ENCODE measurements around the gene ACOT7. TPM values are rescaled to one million over a fixed set of nuclear protein-coding genes. Genes with fewer than 3 reads are reported as not detected.

The ACOT7 gene
- total and polyA plus RNA-seq, 7 donors: 2.3 to 12.4 (median 4.1) TPM

GRCh38 chr1:6409053-6409452, 15.5 kb upstream of the ACOT7 start:
- no peak overlapping the region for H3K27ac ChIP-seq
- no peaks in the 10 kb centered on the region for H3K4me1 ChIP-seq
- TF ChIP-seq, protein P1, sequence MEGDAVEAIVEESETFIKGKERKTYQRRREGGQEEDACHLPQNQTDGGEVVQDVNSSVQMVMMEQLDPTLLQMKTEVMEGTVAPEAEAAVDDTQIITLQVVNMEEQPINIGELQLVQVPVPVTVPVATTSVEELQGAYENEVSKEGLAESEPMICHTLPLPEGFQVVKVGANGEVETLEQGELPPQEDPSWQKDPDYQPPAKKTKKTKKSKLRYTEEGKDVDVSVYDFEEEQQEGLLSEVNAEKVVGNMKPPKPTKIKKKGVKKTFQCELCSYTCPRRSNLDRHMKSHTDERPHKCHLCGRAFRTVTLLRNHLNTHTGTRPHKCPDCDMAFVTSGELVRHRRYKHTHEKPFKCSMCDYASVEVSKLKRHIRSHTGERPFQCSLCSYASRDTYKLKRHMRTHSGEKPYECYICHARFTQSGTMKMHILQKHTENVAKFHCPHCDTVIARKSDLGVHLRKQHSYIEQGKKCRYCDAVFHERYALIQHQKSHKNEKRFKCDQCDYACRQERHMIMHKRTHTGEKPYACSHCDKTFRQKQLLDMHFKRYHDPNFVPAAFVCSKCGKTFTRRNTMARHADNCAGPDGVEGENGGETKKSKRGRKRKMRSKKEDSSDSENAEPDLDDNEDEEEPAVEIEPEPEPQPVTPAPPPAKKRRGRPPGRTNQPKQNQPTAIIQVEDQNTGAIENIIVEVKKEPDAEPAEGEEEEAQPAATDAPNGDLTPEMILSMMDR (IDR thresholded peaks at IDR 0.05): no peak
- H3K36me3 ChIP-seq (ENCODE audit: insufficient read depth in 1 of 2, low read depth in 1 of 2): no peaks in the 10 kb centered on the region
- no peaks in the 10 kb centered on the region for H3K9me3 ChIP-seq
- WGBS, 3 donors: 74 to 78% (median 76%) methylated on average over 4 of the region's 4 CpGs
- H3K27me3 ChIP-seq (ENCODE audit: insufficient read depth in 3 of 3, low read length in 2 of 3): peaks cover 0 to 20% (median 1%) of the 10 kb centered on the region in 3 donors
- no peak for ATAC-seq
- DNase-seq: no peak
- H3K4me3 ChIP-seq: no peak overlapping the region
- intact Hi-C loops (cut with DNase I): loop anchor here in 1 of 2 donors (5.0 kb wide), 2 partner anchors 62 to 162 kb away; no protein-coding TSS in a partner anchor

GRCh38 chr1:6408023-6408422, 14.5 kb upstream of the ACOT7 start:
- H3K27me3 ChIP-seq (ENCODE audit: insufficient read depth in 3 of 3, low read length in 2 of 3): peaks cover 0 to 12% (median 1%) of the 10 kb centered on the region in 3 donors
- intact Hi-C loops (cut with DNase I): loop anchor here in 1 of 2 donors (5.0 kb wide), 2 partner anchors 61 to 161 kb away; no protein-coding TSS in a partner anchor
- H3K36me3 ChIP-seq (ENCODE audit: insufficient read depth in 1 of 2, low read depth in 1 of 2): no peaks in the 10 kb centered on the region
- no peak for ATAC-seq
- H3K4me1 ChIP-seq: no peaks in the 10 kb centered on the region
- no peaks in the 10 kb centered on the region for H3K9me3 ChIP-seq
- WGBS, 3 donors: 81 to 84% (median 84%) methylated on average over 6 of the region's 6 CpGs
- DNase-seq: no peak
- H3K27ac ChIP-seq: no peak overlapping the region
- no peak overlapping the region for H3K4me3 ChIP-seq
- TF ChIP-seq, protein P1 (IDR thresholded peaks at IDR 0.05): no peak

- TF ChIP-seq, protein P1 (IDR thresholded peaks at IDR 0.05): no peak
- H3K9me3 ChIP-seq: no peaks in the 10 kb centered on the region
- no peak for ATAC-seq
- no peak overlapping the region for H3K4me3 ChIP-seq
- DNase-seq: no peak
- H3K4me1 ChIP-seq: no peaks in the 10 kb centered on the region
- H3K27me3 ChIP-seq (ENCODE audit: insufficient read depth in 3 of 3, low read length in 2 of 3): peaks cover 0 to 1% (median 0%) of the 10 kb centered on the region in 3 donors
- no peaks in the 10 kb centered on the region for H3K36me3 ChIP-seq (ENCODE audit: insufficient read depth in 1 of 2, low read depth in 1 of 2)
- intact Hi-C loops (cut with DNase I): no loop called here
- WGBS, 3 donors: 60 to 67% (median 64%) methylated on average over 6 of the region's 6 CpGs
- no peak overlapping the region for H3K27ac ChIP-seq
Measured at GRCh38 chr1:6401673-6402072, 8.1 kb upstream of the ACOT7 start.

- 91 to 96% (median 92%) methylated on average over 3 of the region's 3 CpGs for WGBS, 3 donors
- H3K36me3 ChIP-seq (ENCODE audit: insufficient read depth in 1 of 2, low read depth in 1 of 2): no peaks in the 10 kb centered on the region
- DNase-seq: no peak
- TF ChIP-seq, protein P1 (IDR thresholded peaks at IDR 0.05): no peak
- H3K4me3 ChIP-seq: no peak overlapping the region
- no peak for ATAC-seq
- no peaks in the 10 kb centered on the region for H3K9me3 ChIP-seq
- H3K27me3 ChIP-seq (ENCODE audit: insufficient read depth in 3 of 3, low read length in 2 of 3): no peaks in the 10 kb centered on the region
- intact Hi-C loops (cut with DNase I): no loop called here
- no peak overlapping the region for H3K27ac ChIP-seq
- H3K4me1 ChIP-seq: peaks cover under 1% of the 10 kb centered on the region
Measured at GRCh38 chr1:6399294-6399693, 5.7 kb upstream of the ACOT7 start.

DNA sequence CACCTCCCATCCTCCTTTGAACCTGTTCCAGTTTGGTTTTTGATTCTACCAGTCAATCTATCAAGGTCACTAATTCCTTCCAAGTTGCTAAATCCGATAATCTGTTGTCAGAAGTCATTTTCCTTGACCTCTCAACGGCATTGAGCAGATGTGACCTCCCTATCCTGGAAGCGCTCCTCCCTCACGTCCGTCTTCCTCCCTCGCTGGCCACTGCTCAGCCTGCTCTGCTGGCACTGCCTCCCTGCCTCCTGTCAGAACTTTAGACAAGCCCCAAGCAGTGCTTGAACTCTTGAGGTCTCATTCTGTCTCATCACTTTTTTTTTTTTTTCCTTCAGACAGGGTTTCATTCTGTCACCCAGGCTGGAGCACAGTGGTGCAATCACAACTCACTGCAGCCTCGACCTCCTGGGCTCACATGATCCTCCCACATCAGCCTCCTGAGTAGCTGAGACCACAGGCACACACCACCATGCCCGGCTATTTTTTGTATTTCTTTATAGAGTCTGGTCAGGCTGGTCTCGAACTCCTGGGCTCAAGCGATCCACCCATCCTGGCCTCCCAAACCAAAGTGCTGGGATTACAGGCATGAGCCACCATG, 4.4 kb upstream of the ACOT7 start:
- no peak for ATAC-seq
- H3K4me1 ChIP-seq: peaks cover 3% of the 10 kb centered on the region
- intact Hi-C loops (cut with DNase I): no loop called here
- TF ChIP-seq, protein P1 (IDR thresholded peaks at IDR 0.05): no peak
- H3K4me3 ChIP-seq: no peak overlapping the region
- H3K27me3 ChIP-seq (ENCODE audit: insufficient read depth in 3 of 3, low read length in 2 of 3): no peaks in the 10 kb centered on the region
- no peak for DNase-seq
- 68 to 74% (median 73%) methylated on average over 10 of the region's 10 CpGs for whole genome bisulfite sequencing, 3 donors
- H3K36me3 ChIP-seq (ENCODE audit: insufficient read depth in 1 of 2, low read depth in 1 of 2): no peaks in the 10 kb centered on the region
- H3K9me3 ChIP-seq: no peaks in the 10 kb centered on the region
- H3K27ac ChIP-seq: no peak overlapping the region

Measured in psoas muscle (tissue), 8 donors.